Adipose tissue (tissue), 3 donors: Measurements from ENCODE around the gene CFAP43. TPM values are rescaled to one million over a fixed set of nuclear protein-coding genes. Genes with fewer than 3 reads are reported as not detected.

Source experiments
- H3K27ac ChIP-seq: one replicate; pipeline ENCODE4 v1.5.1; 2013; ENCODE audit warnings: low read depth, low read length
- WGBS, 3 donors: extraction: QIAGEN DNeasy Blood & Tissue Kit; methylation state at CpG; one replicate each; pipeline ENCODE4 v1.1.7; 2013; 5-methylcytosine and 5-hydroxymethylcytosine counted together
- polyA plus RNA-seq, 3 donors: library from polyadenylated mRNA; stranded (reverse); fragments of 200-250 nt; gene quantifications; one replicate each; pipeline ENCODE4 v1.2.3, GENCODE V29; 2013
- donor health status: healthy with polysubstance abuse.
- donor health status: Bipolar disorder and iron deficiency.
- donor health status: healthy.

Gene CFAP43
- polyA plus RNA-seq, 3 donors = 0.07 to 0.81 TPM; not detected in 1

- WGBS, 3 donors = 75 to 82% (median 77%) methylated on average over 3 of the region's 3 CpGs
- H3K27ac ChIP-seq = no peak within 1 kb of the TSS
These were observed 146.3 kb downstream of the CFAP43 start, which contains the start of gene COL17A1 for GRCh38 chr10:104085801-104086400. COL17A1 (minus strand) TSS chr10:104085880; CDS start chr10:104080673, 5,207 bp downstream.

GRCh38 chr10:104084482-104085142, 147.6 kb downstream of the CFAP43 start:
- no peak overlapping the region for H3K27ac ChIP-seq
- WGBS, 3 donors = 68 to 81% (median 78%) methylated on average over 5 of the region's 5 CpGs

- 71 to 81% (median 80%) methylated on average over 5 of the region's 5 CpGs for WGBS, 3 donors
- H3K27ac ChIP-seq = no peak overlapping the region
These were observed 150.2 kb downstream of the CFAP43 start for GRCh38 chr10:104081998-104082397.

GRCh38 chr10:104080762-104081161, 151.4 kb downstream of the CFAP43 start:
- WGBS, 3 donors = 33 to 63% (median 61%) methylated on average over 1 of the region's 1 CpG
- no peak overlapping the region for H3K27ac ChIP-seq

Other genes starting within 250 kb of the CFAP43 start
- gene COL17A1, start 146.5 kb downstream of the CFAP43 start, polyA plus RNA-seq = 1 to 10 TPM in 1 of 3 donors, under 1 TPM in 2; 0.12 to 1.0 (median 0.45) TPM
- 1 to 10 TPM; 3.3 to 9.6 (median 4.2) TPM for gene SFR1, start 110.2 kb downstream of the CFAP43 start, polyA plus RNA-seq
- 100 to 1,000 TPM in 1 of 3 donors, 10 to 100 TPM in 2; 51.6 to 145 (median 71.4) TPM for gene GSTO1, start 22.5 kb upstream of the CFAP43 start, polyA plus RNA-seq
- gene GSTO2, start 36.8 kb upstream of the CFAP43 start, polyA plus RNA-seq = 10 to 100 TPM in 1 of 3 donors, 1 to 10 TPM in 1, under 1 TPM in 1; 0.56 to 14.9 (median 2.1) TPM
- gene ITPRIP, start 106.1 kb upstream of the CFAP43 start, polyA plus RNA-seq = 10 to 100 TPM in 1 of 3 donors, 1 to 10 TPM in 2; 4.6 to 35.0 (median 7.6) TPM
- gene CFAP58, start 121.5 kb upstream of the CFAP43 start, polyA plus RNA-seq = under 1 TPM in 2 of 3 donors, not detected in 1; 0.05 to 0.09 TPM